Peyer's patch (tissue), 4 donors: ENCODE results near the gene GARS1. TPM values are rescaled to one million over a fixed set of nuclear protein-coding genes. Genes with fewer than 3 reads are reported as not detected.

Source experiments
- DNase-seq, 3 donors: peaks; one replicate each; pipeline ENCODE4 v3.0.0-alpha.2; 2017 to 2019
- H3K27ac ChIP-seq, 4 donors: fragments of 200-600 bp; sonication (generic); one replicate each; pipeline ENCODE4 v1.5.1; 2016 to 2019
- H3K27me3 ChIP-seq, 2 donors: fragments of 200-600 bp; sonication (generic); one replicate each; pipeline ENCODE4 v1.5.1; 2019
- H3K36me3 ChIP-seq, 3 donors: fragments of 200-600 bp; sonication (generic); one replicate each; pipeline ENCODE4 v1.5.1; 2016 to 2019
- H3K4me1 ChIP-seq, 4 donors: fragments of 200-600 bp; sonication (generic); one replicate each; pipeline ENCODE4 v1.5.1; 2016 to 2019
- H3K4me3 ChIP-seq, 4 donors: fragments of 200-600 bp; sonication (generic); 1 replicate in 3 of 4; 2 replicates in 1 of 4; pipeline ENCODE4 v1.5.1; 2016 to 2019; ENCODE audit warnings: mild to moderate bottlenecking in 1 of 4
- H3K9me3 ChIP-seq, 4 donors: fragments of 200-600 bp; sonication (generic); one replicate each; pipeline ENCODE4 v1.5.1; 2016 to 2019; ENCODE audit warnings: mild to moderate bottlenecking in 1 of 4
- CTCF ChIP-seq, 6 experiments: fragments of 450-650 bp in 4 of 6; fragments of 200-600 bp in 2 of 6; sonication (generic) in 1 of 6; IDR thresholded peaks; one replicate each; pipeline ENCODE4 v1.5.1; 2017 to 2019; ENCODE audit warnings: antibody characterized with exemption in 6 of 6, mild to moderate bottlenecking in 3 of 6, moderate library complexity in 1 of 6
- POLR2A ChIP-seq, 2 donors: fragments of 450-650 bp; IDR thresholded peaks; one replicate each; pipeline ENCODE4 v1.5.1; 2017; ENCODE audit warnings: antibody characterized with exemption in 2 of 2, mild to moderate bottlenecking in 2 of 2, moderate library complexity in 2 of 2
- total RNA-seq, 4 donors: library from RNA; depleted of rRNA; stranded (reverse); fragments of >200 nt; gene quantifications; one replicate each; pipeline ENCODE4 v1.1.0, GENCODE V29; 2016

Gene GARS1
- total RNA-seq, 4 donors from 2014 or later: 50.4 to 77.8 (median 70.1) TPM

GRCh38 chr7:30654296-30655090 is 59.8 kb downstream of the GARS1 start:
- no peaks in the 10 kb centered on the region for H3K4me1 ChIP-seq
- H3K9me3 ChIP-seq: no peaks in the 10 kb centered on the region
- peak in 2 of 3 donors; percentile 18 to 27 for DNase-seq
- H3K27ac ChIP-seq: no peak overlapping the region
- no peak overlapping the region for H3K4me3 ChIP-seq
- no peaks in the 10 kb centered on the region for H3K36me3 ChIP-seq
- H3K27me3 ChIP-seq: no peaks in the 10 kb centered on the region
- TF ChIP-seq POLR2A (IDR thresholded peaks at IDR 0.05): no peak

GRCh38 chr7:30655096-30655970 is 60.7 kb downstream of the GARS1 start:
- Histone ChIP-seq H3K36me3 (no peaks in the 10 kb centered on the region), H3K4me1 (no peaks in the 10 kb centered on the region), H3K27me3 (no peaks in the 10 kb centered on the region), H3K4me3 (no peak overlapping the region), H3K27ac (no peak overlapping the region), H3K9me3 (no peaks in the 10 kb centered on the region)
- DNase-seq: peak in 2 of 3 donors; percentile 24 to 29
- TF ChIP-seq POLR2A (IDR thresholded peaks at IDR 0.05) (no peak), CTCF (IDR thresholded peaks at IDR 0.05) (no peak)

GRCh38 chr7:30656006-30656957 is 61.6 kb downstream of the GARS1 start:
- H3K27ac ChIP-seq: no peak overlapping the region
- TF ChIP-seq CTCF (IDR thresholded peaks at IDR 0.05) (no peak), POLR2A (IDR thresholded peaks at IDR 0.05) (no peak)
- peak in 1 of 3 donors; percentile 20 for DNase-seq

GRCh38 chr7:30657131-30657530 is 62.5 kb downstream of the GARS1 start:
- no peak for TF ChIP-seq CTCF (IDR thresholded peaks at IDR 0.05)
- TF ChIP-seq POLR2A (IDR thresholded peaks at IDR 0.05): no peak
- H3K36me3 ChIP-seq: no peaks in the 10 kb centered on the region

More at GRCh38 chr7:30656006-30656957, 61.6 kb downstream of the GARS1 start:
- H3K4me1 ChIP-seq: no peaks in the 10 kb centered on the region
- H3K36me3 ChIP-seq: no peaks in the 10 kb centered on the region
- H3K27me3 ChIP-seq: no peaks in the 10 kb centered on the region
- no peak overlapping the region for H3K4me3 ChIP-seq
- H3K9me3 ChIP-seq: no peaks in the 10 kb centered on the region

GRCh38 chr7:30658479-30659074 is 63.9 kb downstream of the GARS1 start:
- Histone ChIP-seq H3K4me3 (no peak overlapping the region), H3K36me3 (no peaks in the 10 kb centered on the region), H3K9me3 (no peaks in the 10 kb centered on the region), H3K4me1 (no peaks in the 10 kb centered on the region), H3K27ac (no peak overlapping the region), H3K27me3 (no peaks in the 10 kb centered on the region)
- DNase-seq: peak in 1 of 3 donors; percentile 7
- no peak for TF ChIP-seq CTCF (IDR thresholded peaks at IDR 0.05)
- no peak for TF ChIP-seq POLR2A (IDR thresholded peaks at IDR 0.05)

More at GRCh38 chr7:30657131-30657530, 62.5 kb downstream of the GARS1 start:
- DNase-seq: peak in 1 of 3 donors; percentile 15
- no peaks in the 10 kb centered on the region for H3K9me3 ChIP-seq
- H3K27ac ChIP-seq: no peak overlapping the region
- no peak overlapping the region for H3K4me3 ChIP-seq
- no peaks in the 10 kb centered on the region for H3K4me1 ChIP-seq
- H3K27me3 ChIP-seq: no peaks in the 10 kb centered on the region
